OCI-LY7 (cell line): ENCODE results near the gene VPS18. TPM values are rescaled to one million over a fixed set of nuclear protein-coding genes. Genes with fewer than 3 reads are reported as not detected.

ENCODE experiments used
- BruUV-seq: library from RNA; stranded (reverse); fragments of 400-500 nt; replicated peaks from 2 replicates; lab custom pipeline; 2021; lab: Mats Ljungman, UMichigan
- CTCF ChIA-PET: fragments of 300-600 bp; sonication (Branson Sonifier 250); formaldehyde crosslinking; loops from one replicate; lab custom pipeline; 2022; ENCODE audit warnings: antibody characterized with exemption; ENCODE audit not compliant: unreplicated experiment; lab: Charles Lee
- POLR2A ChIA-PET: fragments of 300-600 bp; sonication (Branson Sonifier 250); formaldehyde crosslinking; loops from one replicate; lab custom pipeline; 2022; ENCODE audit warnings: antibody characterized with exemption; lab: Charles Lee
- DNase-seq: peaks from one replicate; pipeline ENCODE4 v3.0.0-alpha.2; 2015; ENCODE audit warnings: low spot score
- H2AFZ ChIP-seq: fragments of 200-600 bp; sonication (generic), shearing (Covaris generic); 2 replicates; pipeline ENCODE4 v1.6.1; 2014; ENCODE audit warnings: mild to moderate bottlenecking, antibody characterized with exemption, low read length, moderate library complexity
- H3K27ac ChIP-seq: fragments of 200-600 bp; sonication (generic); 2 replicates; pipeline ENCODE4 v1.5.1; 2014; ENCODE audit warnings: mixed run types, low read depth, mild to moderate bottlenecking, moderate library complexity, low read length, inconsistent platforms; ENCODE audit not compliant: poor library complexity, severe bottlenecking
- H3K36me3 ChIP-seq: fragments of 200-600 bp; sonication (generic); 2 replicates; pipeline ENCODE4 v1.6.1; 2014; ENCODE audit warnings: mild to moderate bottlenecking, antibody characterized with exemption, low read length, moderate library complexity, mixed read lengths; ENCODE audit not compliant: insufficient read depth
- H3K4me1 ChIP-seq: fragments of 200-600 bp; sonication (generic); 2 replicates; pipeline ENCODE4 v1.5.1; 2014; ENCODE audit warnings: mild to moderate bottlenecking, low read length; ENCODE audit not compliant: insufficient read depth, poor library complexity, severe bottlenecking
- H3K4me2 ChIP-seq: fragments of 200-600 bp; sonication (generic); 2 replicates; pipeline ENCODE4 v1.6.1; 2014; ENCODE audit warnings: mild to moderate bottlenecking, low read length
- H3K4me3 ChIP-seq: fragments of 200-600 bp; sonication (generic); 2 replicates; pipeline ENCODE4 v1.5.1; 2014; ENCODE audit warnings: mild to moderate bottlenecking, low read depth, low read length; ENCODE audit not compliant: poor library complexity, severe bottlenecking
- H3K79me2 ChIP-seq: fragments of 200-600 bp; sonication (generic); 2 replicates; pipeline ENCODE4 v1.6.1; 2016; ENCODE audit warnings: low read depth, mild to moderate bottlenecking, low read length, moderate library complexity, mixed read lengths; ENCODE audit not compliant: insufficient read depth
- H3K9me2 ChIP-seq: fragments of 200-600 bp; sonication (generic); 2 replicates; pipeline ENCODE4 v1.6.1; 2016; ENCODE audit warnings: mild to moderate bottlenecking, low read length, mixed read lengths; ENCODE audit not compliant: insufficient read depth
- H3K9me3 ChIP-seq: fragments of 200-600 bp; sonication (generic); 2 replicates; pipeline ENCODE4 v1.6.1; 2014; ENCODE audit warnings: mild to moderate bottlenecking, mixed run types, low read length, mixed read lengths
- H4K20me1 ChIP-seq: fragments of 200-600 bp; sonication (generic); 2 replicates; pipeline ENCODE4 v1.6.1; 2014; ENCODE audit warnings: mild to moderate bottlenecking, antibody characterized with exemption, low read length, moderate library complexity, mixed read lengths; ENCODE audit not compliant: insufficient read depth
- CTCF ChIP-seq: fragments of 200-600 bp; sonication (generic); conservative IDR thresholded peaks from 2 replicates; pipeline ENCODE4 v1.5.1; 2014; ENCODE audit warnings: mild to moderate bottlenecking, antibody characterized with exemption, low read length, moderate library complexity, mixed read lengths
- EZH2phosphoT487 ChIP-seq: fragments of 200-600 bp; sonication (generic); IDR thresholded peaks from 2 replicates; pipeline ENCODE4 v1.6.1; 2018; ENCODE audit warnings: low read depth, borderline replicate concordance, mild to moderate bottlenecking, mixed run types, antibody characterized with exemption, low read length, moderate library complexity, mixed read lengths
- intact Hi-C: fragments of 100-400 bp; cut with micrococcal nuclease; formaldehyde crosslinking; loops from one replicate; pipeline ENCODE4 v1.10.0; 2022; ENCODE audit not compliant: unreplicated experiment
- total RNA-seq, 2 experiments: library from RNA; depleted of rRNA in 1 of 2; stranded (reverse); fragments of >200 nt in 1 of 2; shearing (Covaris generic) in 1 of 2; gene quantifications; 2 replicates each; pipeline ENCODE4 v1.2.3, GENCODE V29; 2014 to 2022

Gene VPS18
- total RNA-seq, 2 experiments from 2014 or later = 24.5 to 30.7 TPM

GRCh38 chr15:40932649-40933516, 38.6 kb downstream of the VPS18 start:
- CTCF ChIA-PET = interaction anchor here (0.6 kb wide), 1 partner anchor 71 kb away, joined by 4 read pairs; no protein-coding TSS in a partner anchor
- BruUV-seq = no TSS peak
- no peak overlapping the region for H3K4me3 ChIP-seq
- H3K36me3 ChIP-seq = no peaks in the 10 kb centered on the region
- no peaks in the 10 kb centered on the region for H3K9me3 ChIP-seq
- POLR2A ChIA-PET = interaction anchor here (0.7 to 1.0 kb wide), 2 partner anchors 30 to 285 kb away, joined by 3 to 6 read pairs; no protein-coding TSS in a partner anchor
- no peaks in the 10 kb centered on the region for H3K79me2 ChIP-seq
- intact Hi-C loops = no loop called here
- H3K9me2 ChIP-seq = no peaks in the 10 kb centered on the region
- H3K4me1 ChIP-seq = peaks cover 33% of the 10 kb centered on the region
- H2AFZ ChIP-seq = no peak overlapping the region
- no peaks in the 10 kb centered on the region for H4K20me1 ChIP-seq
- no peak for DNase-seq
- no peak overlapping the region for H3K4me2 ChIP-seq
- TF ChIP-seq CTCF (no peak), EZH2phosphoT487 (no peak)
- no peak overlapping the region for H3K27ac ChIP-seq

GRCh38 chr15:40933517-40933902, 39.3 kb downstream of the VPS18 start:
- H3K27ac ChIP-seq = no peak overlapping the region

More at GRCh38 chr15:40933517-40933902, 39.3 kb downstream of the VPS18 start:
- ChIA-PET POLR2A (interaction anchor here (0.7 kb wide), 1 partner anchor 285 kb away, joined by 6 read pairs; no protein-coding TSS in a partner anchor), CTCF (interaction anchor here (0.6 kb wide), 1 partner anchor 70 kb away, joined by 4 read pairs; no protein-coding TSS in a partner anchor)
- no peak for DNase-seq
- no TSS peak for BruUV-seq
- intact Hi-C loops = no loop called here
- Histone ChIP-seq H3K9me2 (no peaks in the 10 kb centered on the region), H4K20me1 (no peaks in the 10 kb centered on the region), H3K4me3 (no peak overlapping the region), H3K4me1 (peaks cover 26% of the 10 kb centered on the region), H3K36me3 (no peaks in the 10 kb centered on the region), H2AFZ (no peak overlapping the region), H3K9me3 (no peaks in the 10 kb centered on the region), H3K79me2 (no peaks in the 10 kb centered on the region), H3K4me2 (no peak overlapping the region)
- TF ChIP-seq EZH2phosphoT487 = no peak
- no peak for TF ChIP-seq CTCF
